ENCODE data around the gene BRCA1. TPM values are rescaled to one million over a fixed set of nuclear protein-coding genes. Genes with fewer than 3 reads are reported as not detected.
A peak's percentile ranks its signal among the peaks of the same experiment; 100 is the strongest.

BRCA1 gene
- total RNA-seq, 1 experiment from 2014 or later: 67.1 TPM

- peaks cover 43% of the 10 kb centered on the region for H3K27me3 Mint-ChIP-seq (ENCODE audit: unreplicated experiment)
- intact Hi-C loops (cut with micrococcal nuclease; ENCODE audit: unreplicated experiment): loop anchor here (10.0 kb wide), 1 partner anchor 318 kb away; no protein-coding TSS in a partner anchor
- H3K27ac Mint-ChIP-seq (ENCODE audit: unreplicated experiment): no peak overlapping the region
- H3K36me3 Mint-ChIP-seq (ENCODE audit: insufficient read depth, unreplicated experiment): peaks cover 27% of the 10 kb centered on the region
- no peak for DNase-seq
- no peak overlapping the region for H3K4me3 Mint-ChIP-seq (ENCODE audit: low read depth, unreplicated experiment)
- TF ChIP-seq, protein P1, sequence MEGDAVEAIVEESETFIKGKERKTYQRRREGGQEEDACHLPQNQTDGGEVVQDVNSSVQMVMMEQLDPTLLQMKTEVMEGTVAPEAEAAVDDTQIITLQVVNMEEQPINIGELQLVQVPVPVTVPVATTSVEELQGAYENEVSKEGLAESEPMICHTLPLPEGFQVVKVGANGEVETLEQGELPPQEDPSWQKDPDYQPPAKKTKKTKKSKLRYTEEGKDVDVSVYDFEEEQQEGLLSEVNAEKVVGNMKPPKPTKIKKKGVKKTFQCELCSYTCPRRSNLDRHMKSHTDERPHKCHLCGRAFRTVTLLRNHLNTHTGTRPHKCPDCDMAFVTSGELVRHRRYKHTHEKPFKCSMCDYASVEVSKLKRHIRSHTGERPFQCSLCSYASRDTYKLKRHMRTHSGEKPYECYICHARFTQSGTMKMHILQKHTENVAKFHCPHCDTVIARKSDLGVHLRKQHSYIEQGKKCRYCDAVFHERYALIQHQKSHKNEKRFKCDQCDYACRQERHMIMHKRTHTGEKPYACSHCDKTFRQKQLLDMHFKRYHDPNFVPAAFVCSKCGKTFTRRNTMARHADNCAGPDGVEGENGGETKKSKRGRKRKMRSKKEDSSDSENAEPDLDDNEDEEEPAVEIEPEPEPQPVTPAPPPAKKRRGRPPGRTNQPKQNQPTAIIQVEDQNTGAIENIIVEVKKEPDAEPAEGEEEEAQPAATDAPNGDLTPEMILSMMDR (IDR thresholded peaks at IDR 0.05; ENCODE audit: unreplicated experiment): no peak
- CTCF ChIA-PET: interaction anchor here (1.5 kb wide), 1 partner anchor 103 kb away, joined by 4 read pairs; no protein-coding TSS in a partner anchor
- peaks cover 10% of the 10 kb centered on the region for H3K4me1 Mint-ChIP-seq (ENCODE audit: low read depth, unreplicated experiment)
- no TSS peak for BruUV-seq (replicated peaks)
- no peaks in the 10 kb centered on the region for H3K9me3 Mint-ChIP-seq (ENCODE audit: low read depth, unreplicated experiment)
These were observed 98.6 kb downstream of the BRCA1 start for GRCh38 chr17:43026595-43026994.

- H3K36me3 Mint-ChIP-seq (ENCODE audit: insufficient read depth, unreplicated experiment): peaks cover 34% of the 10 kb centered on the region
- no peak for DNase-seq
- no peak overlapping the region for H3K27ac Mint-ChIP-seq (ENCODE audit: unreplicated experiment)
- H3K4me3 Mint-ChIP-seq (ENCODE audit: low read depth, unreplicated experiment): peak overlapping the region; percentile 79
- peaks cover 43% of the 10 kb centered on the region for H3K27me3 Mint-ChIP-seq (ENCODE audit: unreplicated experiment)
- no TSS peak for BruUV-seq (replicated peaks)
- no peaks in the 10 kb centered on the region for H3K9me3 Mint-ChIP-seq (ENCODE audit: low read depth, unreplicated experiment)
- intact Hi-C loops (cut with micrococcal nuclease; ENCODE audit: unreplicated experiment): loop anchor here (2.0 to 10.0 kb wide), 2 partner anchors 103 to 319 kb away; no protein-coding TSS in a partner anchor
- CTCF ChIA-PET: interaction anchor here (0.6 to 1.5 kb wide), 2 partner anchors 103 to 307 kb away, joined by 4 to 5 read pairs; no protein-coding TSS in a partner anchor
- TF ChIP-seq, protein P1 (IDR thresholded peaks at IDR 0.05; ENCODE audit: unreplicated experiment): no peak
- H3K4me1 Mint-ChIP-seq (ENCODE audit: low read depth, unreplicated experiment): peaks cover 10% of the 10 kb centered on the region
These were observed 99.2 kb downstream of the BRCA1 start for GRCh38 chr17:43025766-43026537.

DNA sequence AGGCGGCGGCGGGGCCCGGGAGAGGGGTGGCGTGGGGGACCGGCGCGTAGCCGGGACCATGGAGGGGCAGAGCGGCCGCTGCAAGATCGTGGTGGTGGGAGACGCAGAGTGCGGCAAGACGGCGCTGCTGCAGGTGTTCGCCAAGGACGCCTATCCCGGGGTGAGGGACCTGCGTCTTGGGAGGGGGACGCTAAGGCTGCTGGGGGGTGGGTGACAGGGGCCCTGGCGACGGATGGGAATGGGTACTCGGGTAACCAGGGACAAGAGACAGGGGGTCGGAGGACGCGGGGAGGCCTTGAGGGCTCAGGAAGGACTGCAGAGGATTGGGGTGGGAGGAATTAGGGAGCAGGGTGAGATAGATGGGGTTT is 99.9 kb downstream of the BRCA1 start:
- CTCF ChIA-PET: interaction anchor here (0.6 to 1.8 kb wide), 3 partner anchors 104 to 308 kb away, joined by 4 to 28 read pairs (median 5); no protein-coding TSS in a partner anchor
- Mint-ChIP-seq H3K27me3 (ENCODE audit: unreplicated experiment) (peaks cover 43% of the 10 kb centered on the region), H3K4me3 (ENCODE audit: low read depth, unreplicated experiment) (peak overlapping the region; percentile 79), H3K27ac (ENCODE audit: unreplicated experiment) (no peak overlapping the region), H3K4me1 (ENCODE audit: low read depth, unreplicated experiment) (peaks cover 16% of the 10 kb centered on the region), H3K9me3 (ENCODE audit: low read depth, unreplicated experiment) (no peaks in the 10 kb centered on the region), H3K36me3 (ENCODE audit: insufficient read depth, unreplicated experiment) (peaks cover 40% of the 10 kb centered on the region)
- TF ChIP-seq, protein P1 (IDR thresholded peaks at IDR 0.05; ENCODE audit: unreplicated experiment): no peak
- no TSS peak for BruUV-seq (replicated peaks)
- DNase-seq: no peak
- intact Hi-C loops (cut with micrococcal nuclease; ENCODE audit: unreplicated experiment): loop anchor here (2.0 to 10.0 kb wide), 2 partner anchors 104 to 320 kb away; no protein-coding TSS in a partner anchor

- Mint-ChIP-seq H3K36me3 (ENCODE audit: insufficient read depth, unreplicated experiment) (peaks cover 47% of the 10 kb centered on the region), H3K4me3 (ENCODE audit: low read depth, unreplicated experiment) (peak within 1 kb of the TSS; percentile 79), H3K27ac (ENCODE audit: unreplicated experiment) (peak within 1 kb of the TSS; percentile 89), H3K27me3 (ENCODE audit: unreplicated experiment) (peaks cover 43% of the 10 kb centered on the region), H3K4me1 (ENCODE audit: low read depth, unreplicated experiment) (peaks cover 22% of the 10 kb centered on the region), H3K9me3 (ENCODE audit: low read depth, unreplicated experiment) (no peaks in the 10 kb centered on the region)
- CTCF ChIA-PET: interaction anchor here (0.6 to 1.8 kb wide), 10 partner anchors 10 to 364 kb away, joined by 3 to 28 read pairs (median 6); partner anchors contain the start of genes BRCA1 and RPL27
- peak; percentile 94 for DNase-seq
- BruUV-seq (replicated peaks): no TSS peak
- TF ChIP-seq, protein P1 (IDR thresholded peaks at IDR 0.05; ENCODE audit: unreplicated experiment): peak; percentile 37
- intact Hi-C loops (cut with micrococcal nuclease; ENCODE audit: unreplicated experiment): loop anchor here (2.0 to 10.0 kb wide), 3 partner anchors 104 to 320 kb away; partner anchors contain the start of gene NBR1
These were observed 100.5 kb downstream of the BRCA1 start, which contains the start of gene RND2 for GRCh38 chr17:43024407-43025289. RND2 (plus strand) TSS chr17:43025231; CDS start chr17:43025348, 117 bp downstream.
